Esophagus squamous epithelium (tissue), 5 donors: ENCODE results near the gene CDC34. TPM values are rescaled to one million over a fixed set of nuclear protein-coding genes. Genes with fewer than 3 reads are reported as not detected.

Experiments used
- DNase-seq: peaks from one replicate; lab custom pipeline; 2025; lab: John Stamatoyannopoulos, UW
- H3K27ac ChIP-seq, 4 donors: fragments of 200-600 bp; sonication (generic); one replicate each; pipeline ENCODE4 v1.5.1; 2016 to 2019; ENCODE audit warnings: mild to moderate bottlenecking in 1 of 4
- H3K27me3 ChIP-seq, 4 donors: fragments of 200-600 bp; sonication (generic); 1 replicate in 3 of 4; 2 replicates in 1 of 4; pipeline versions ENCODE4 v1.5.1 to v1.6.0; 2017 to 2021; ENCODE audit warnings: antibody characterized with exemption in 1 of 4
- H3K36me3 ChIP-seq, 3 donors: fragments of 200-600 bp; sonication (generic); one replicate each; pipeline ENCODE4 v1.5.1; 2016 to 2019
- H3K4me1 ChIP-seq, 3 donors: fragments of 200-600 bp; sonication (generic); one replicate each; pipeline ENCODE4 v1.5.1; 2017 to 2019
- H3K4me3 ChIP-seq, 4 donors: fragments of 200-600 bp; sonication (generic); 1 replicate in 3 of 4; 2 replicates in 1 of 4; pipeline ENCODE4 v1.5.1; 2016 to 2019; ENCODE audit warnings: mild to moderate bottlenecking in 2 of 4, moderate library complexity in 1 of 4
- H3K9me3 ChIP-seq, 3 donors: fragments of 200-600 bp; sonication (generic); one replicate each; pipeline ENCODE4 v1.5.1; 2016 to 2019
- CTCF ChIP-seq, 6 experiments: fragments of 450-650 bp in 4 of 6; fragments of 200-600 bp in 2 of 6; sonication (generic) in 2 of 6; IDR thresholded peaks; one replicate each; pipeline ENCODE4 v1.5.1; 2016 to 2019; ENCODE audit warnings: antibody characterized with exemption in 6 of 6, mild to moderate bottlenecking in 4 of 6, moderate library complexity in 4 of 6
- POLR2A ChIP-seq, 4 donors: fragments of 450-650 bp; IDR thresholded peaks; one replicate each; pipeline ENCODE4 v1.6.1; 2017; ENCODE audit warnings: antibody characterized with exemption in 4 of 4, mild to moderate bottlenecking in 4 of 4, moderate library complexity in 3 of 4
- WGBS, 2 donors: methylation state at CpG; one replicate each; pipeline ENCODE4 v1.1.5; 2018; 5-methylcytosine and 5-hydroxymethylcytosine counted together
- intact Hi-C: fragments of 100-400 bp; cut with DNase I; formaldehyde crosslinking; loops from one replicate; pipeline ENCODE4 v1.15.0; 2022
- total RNA-seq, 4 donors: library from RNA; depleted of rRNA; stranded (reverse); fragments of >200 nt; gene quantifications; one replicate each; pipeline ENCODE4 v1.1.0, GENCODE V29; 2016
- donor health status: DM: yes; HTN: yes; CAD: no.

The CDC34 gene
- total RNA-seq, 4 donors from 2014 or later: 33.5 to 53.5 (median 34.5) TPM

- Histone ChIP-seq H3K9me3 (no peaks in the 10 kb centered on the region), H3K4me3 (no peak overlapping the region), H3K4me1 (peaks cover 0 to 8% (median 5%) of the 10 kb centered on the region in 3 donors), H3K27me3 (no peaks in the 10 kb centered on the region), H3K27ac (no peak overlapping the region), H3K36me3 (peaks cover 0 to 7% (median 0%) of the 10 kb centered on the region in 3 donors)
- DNase-seq: no peak
- TF ChIP-seq POLR2A (IDR thresholded peaks at IDR 0.05) (no peak), CTCF (IDR thresholded peaks at IDR 0.05) (no peak)
- intact Hi-C loops: no loop called here
- 50% methylated on average over 2 of the region's 10 CpGs; no CpG with 5 or more reads in 1 of the 2 donors for WGBS, 2 donors
Observed at GRCh38 chr19:517721-518597, 13.6 kb upstream of the CDC34 start.

- WGBS, 2 donors: 9 to 27% methylated on average over 17 to 30 of the region's 58 CpGs
- Histone ChIP-seq H3K4me1 (peaks cover 0 to 8% (median 5%) of the 10 kb centered on the region in 3 donors), H3K4me3 (no peak overlapping the region), H3K27ac (no peak overlapping the region), H3K36me3 (peaks cover 0 to 7% (median 0%) of the 10 kb centered on the region in 3 donors), H3K9me3 (no peaks in the 10 kb centered on the region), H3K27me3 (no peaks in the 10 kb centered on the region)
- TF ChIP-seq POLR2A (IDR thresholded peaks at IDR 0.05) (no peak), CTCF (IDR thresholded peaks at IDR 0.05) (peak in 1 of 6 experiments; percentile 21)
- intact Hi-C loops: no loop called here
- DNase-seq: no peak
Observed at GRCh38 chr19:518598-519231, 12.8 kb upstream of the CDC34 start.

- H3K36me3 ChIP-seq: peaks cover 0 to 7% (median 0%) of the 10 kb centered on the region in 3 donors
- no peak overlapping the region for H3K4me3 ChIP-seq
- no CpG with 5 or more reads among the region's 45 CpGs for WGBS, 2 donors
- peaks cover 0 to 8% (median 5%) of the 10 kb centered on the region in 3 donors for H3K4me1 ChIP-seq
- intact Hi-C loops: no loop called here
- no peak overlapping the region for H3K27ac ChIP-seq
- no peaks in the 10 kb centered on the region for H3K9me3 ChIP-seq
- DNase-seq: no peak
- no peak for TF ChIP-seq CTCF (IDR thresholded peaks at IDR 0.05)
- no peak for TF ChIP-seq POLR2A (IDR thresholded peaks at IDR 0.05)
- H3K27me3 ChIP-seq: no peaks in the 10 kb centered on the region
Observed at GRCh38 chr19:519449-519865, 12.1 kb upstream of the CDC34 start.

- no peak for DNase-seq
- peaks cover 0 to 8% (median 5%) of the 10 kb centered on the region in 3 donors for H3K4me1 ChIP-seq
- H3K4me3 ChIP-seq: no peak overlapping the region
- no peaks in the 10 kb centered on the region for H3K9me3 ChIP-seq
- intact Hi-C loops: no loop called here
- 91 to 98% methylated on average over 9 to 11 of the region's 12 CpGs for WGBS, 2 donors
- no peak overlapping the region for H3K27ac ChIP-seq
- peaks cover 0 to 7% (median 0%) of the 10 kb centered on the region in 3 donors for H3K36me3 ChIP-seq
- no peak for TF ChIP-seq POLR2A (IDR thresholded peaks at IDR 0.05)
- peaks cover 0 to 23% (median 1%) of the 10 kb centered on the region in 4 donors for H3K27me3 ChIP-seq
Observed at GRCh38 chr19:522726-523125, 8.8 kb upstream of the CDC34 start.

- Histone ChIP-seq H3K9me3 (no peaks in the 10 kb centered on the region), H3K27me3 (peaks cover 0 to 23% (median 1%) of the 10 kb centered on the region in 4 donors), H3K36me3 (peaks cover 0 to 7% (median 0%) of the 10 kb centered on the region in 3 donors), H3K4me1 (peaks cover 0 to 2% (median 0%) of the 10 kb centered on the region in 3 donors), H3K27ac (no peak overlapping the region), H3K4me3 (no peak overlapping the region)
- intact Hi-C loops: no loop called here
- WGBS, 2 donors: 54 to 57% methylated on average over 4 to 14 of the region's 29 CpGs
- no peak for DNase-seq
- no peak for TF ChIP-seq POLR2A (IDR thresholded peaks at IDR 0.05)
- no peak for TF ChIP-seq CTCF (IDR thresholded peaks at IDR 0.05)
Observed at GRCh38 chr19:524062-524674, 7.4 kb upstream of the CDC34 start.
